Measurements from ENCODE around the gene CCDC57. TPM values are rescaled to one million over a fixed set of nuclear protein-coding genes. Genes with fewer than 3 reads are reported as not detected.

Gene CCDC57
- total RNA-seq, 2 experiments from 2014 or later = 56.6 to 64.2 TPM

DNA sequence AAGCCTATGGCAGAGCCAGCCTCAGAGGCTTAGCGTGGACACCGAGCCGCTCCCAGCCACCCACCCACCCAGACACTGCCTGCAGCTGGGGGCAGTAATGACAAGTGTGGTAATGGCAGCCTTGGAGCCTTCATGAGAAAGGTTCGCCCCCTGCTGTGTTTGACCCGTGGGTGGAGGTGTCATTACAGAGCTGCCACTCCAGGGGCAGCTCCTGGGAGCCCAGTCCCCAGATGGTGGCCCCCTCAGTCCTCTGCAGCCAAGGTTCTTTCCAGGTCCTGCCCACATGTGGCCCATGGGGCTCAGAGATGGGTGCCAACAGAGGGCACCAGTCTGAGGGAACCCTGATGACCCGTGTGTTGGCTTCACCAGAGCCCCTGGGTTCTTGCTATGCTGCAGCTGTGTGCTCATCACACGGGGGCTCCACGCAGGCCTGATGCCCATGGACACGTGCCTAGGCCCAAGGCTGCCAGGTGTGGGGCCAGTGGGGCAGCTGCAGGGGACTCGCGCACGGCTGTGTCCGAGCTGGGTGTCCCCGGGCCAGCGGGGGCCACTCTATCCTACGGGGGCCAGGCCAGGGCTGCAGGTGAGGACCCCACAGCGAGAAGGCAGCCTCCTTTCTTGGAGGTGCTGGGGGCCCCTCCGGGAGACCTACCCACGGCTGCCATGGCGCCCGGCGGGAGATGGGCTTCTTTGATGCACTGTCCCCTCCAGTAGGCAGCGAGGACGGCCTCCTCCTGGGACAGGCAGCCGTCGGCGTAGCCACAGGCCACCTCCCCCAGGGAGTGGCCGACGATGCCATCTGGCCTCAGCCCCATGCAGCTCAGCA is 122.7 kb downstream of the CCDC57 start:
- POLR2A ChIA-PET = interaction anchor here (1.1 to 3.6 kb wide), 3 partner anchors 10 to 64 kb away, joined by 3 to 18 read pairs (median 14); no protein-coding TSS in a partner anchor
- intact Hi-C loops (cut with micrococcal nuclease) = no loop called here

DNA sequence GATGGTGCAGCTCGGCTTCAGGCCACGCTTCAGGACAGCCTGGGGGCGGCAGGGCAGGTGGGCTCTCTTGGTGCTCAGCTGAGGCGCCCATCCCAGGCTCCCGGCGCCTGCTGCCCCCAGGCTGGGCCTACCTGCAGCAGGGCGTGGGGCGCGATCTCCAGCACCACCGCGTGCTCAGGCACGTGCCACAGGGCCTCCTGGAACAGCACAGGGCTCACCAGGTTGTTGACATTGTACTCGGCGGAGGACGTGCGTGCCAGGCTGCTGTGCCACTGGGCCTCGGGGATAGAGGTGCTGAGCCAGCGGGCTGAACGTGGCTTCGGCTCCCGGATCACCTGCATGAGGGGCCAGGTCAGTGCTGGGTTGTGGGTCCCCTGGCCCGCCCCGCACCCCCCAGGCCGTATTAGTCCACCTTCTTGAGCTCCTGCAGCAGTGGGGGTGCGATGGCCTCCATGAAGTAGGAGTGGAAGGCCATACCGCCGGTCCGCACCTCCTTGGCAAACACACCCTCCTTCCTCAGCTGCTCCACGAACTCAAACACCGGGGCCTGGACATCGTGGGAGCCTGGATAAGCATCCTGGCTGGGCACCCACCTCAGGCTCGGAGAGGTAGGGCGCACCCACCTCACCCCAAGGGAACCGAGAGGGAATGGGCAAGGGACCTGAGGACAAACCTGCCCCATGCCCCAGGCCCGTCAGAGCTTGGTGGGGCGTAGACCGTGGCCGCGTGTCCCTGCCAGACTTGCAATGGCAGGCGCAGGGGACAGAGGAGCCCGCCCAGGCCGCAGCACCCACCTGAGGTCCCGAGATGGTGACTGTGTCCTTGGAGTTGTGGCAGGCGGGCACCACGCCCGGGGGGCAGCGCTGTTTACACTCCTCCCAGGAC is 123.6 kb downstream of the CCDC57 start:
- no peaks in the 10 kb centered on the region for H3K27me3 Mint-ChIP-seq
- TF ChIP-seq, protein P1, sequence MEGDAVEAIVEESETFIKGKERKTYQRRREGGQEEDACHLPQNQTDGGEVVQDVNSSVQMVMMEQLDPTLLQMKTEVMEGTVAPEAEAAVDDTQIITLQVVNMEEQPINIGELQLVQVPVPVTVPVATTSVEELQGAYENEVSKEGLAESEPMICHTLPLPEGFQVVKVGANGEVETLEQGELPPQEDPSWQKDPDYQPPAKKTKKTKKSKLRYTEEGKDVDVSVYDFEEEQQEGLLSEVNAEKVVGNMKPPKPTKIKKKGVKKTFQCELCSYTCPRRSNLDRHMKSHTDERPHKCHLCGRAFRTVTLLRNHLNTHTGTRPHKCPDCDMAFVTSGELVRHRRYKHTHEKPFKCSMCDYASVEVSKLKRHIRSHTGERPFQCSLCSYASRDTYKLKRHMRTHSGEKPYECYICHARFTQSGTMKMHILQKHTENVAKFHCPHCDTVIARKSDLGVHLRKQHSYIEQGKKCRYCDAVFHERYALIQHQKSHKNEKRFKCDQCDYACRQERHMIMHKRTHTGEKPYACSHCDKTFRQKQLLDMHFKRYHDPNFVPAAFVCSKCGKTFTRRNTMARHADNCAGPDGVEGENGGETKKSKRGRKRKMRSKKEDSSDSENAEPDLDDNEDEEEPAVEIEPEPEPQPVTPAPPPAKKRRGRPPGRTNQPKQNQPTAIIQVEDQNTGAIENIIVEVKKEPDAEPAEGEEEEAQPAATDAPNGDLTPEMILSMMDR (IDR thresholded peaks at IDR 0.05) = no peak
- POLR2A ChIA-PET = interaction anchor here (1.0 to 3.6 kb wide), 6 partner anchors 8 to 65 kb away, joined by 3 to 18 read pairs (median 6); no protein-coding TSS in a partner anchor
- no peak overlapping the region for H3K4me3 Mint-ChIP-seq
- no peak overlapping the region for H3K27ac Mint-ChIP-seq
- no peak for ATAC-seq
- DNase-seq = no peak
- H3K9me3 Mint-ChIP-seq = no peaks in the 10 kb centered on the region
- intact Hi-C loops (cut with micrococcal nuclease) = no loop called here
- no peaks in the 10 kb centered on the region for H3K4me1 Mint-ChIP-seq (ENCODE audit: low read depth)
- H3K36me3 Mint-ChIP-seq (ENCODE audit: low read depth) = peaks cover 20% of the 10 kb centered on the region
- CTCF ChIA-PET = no interaction called here

More for the DNA sequence above, 122.7 kb downstream of the CCDC57 start:
- H3K36me3 Mint-ChIP-seq (ENCODE audit: low read depth) = peaks cover 18% of the 10 kb centered on the region
- H3K4me3 Mint-ChIP-seq = no peak overlapping the region
- no peaks in the 10 kb centered on the region for H3K4me1 Mint-ChIP-seq (ENCODE audit: low read depth)
- DNase-seq (no peak), ATAC-seq (no peak)
- H3K27me3 Mint-ChIP-seq = no peaks in the 10 kb centered on the region
- H3K9me3 Mint-ChIP-seq = no peaks in the 10 kb centered on the region
- CTCF ChIA-PET = no interaction called here
- no peak overlapping the region for H3K27ac Mint-ChIP-seq
- TF ChIP-seq, protein P1 (IDR thresholded peaks at IDR 0.05) = no peak

DNA sequence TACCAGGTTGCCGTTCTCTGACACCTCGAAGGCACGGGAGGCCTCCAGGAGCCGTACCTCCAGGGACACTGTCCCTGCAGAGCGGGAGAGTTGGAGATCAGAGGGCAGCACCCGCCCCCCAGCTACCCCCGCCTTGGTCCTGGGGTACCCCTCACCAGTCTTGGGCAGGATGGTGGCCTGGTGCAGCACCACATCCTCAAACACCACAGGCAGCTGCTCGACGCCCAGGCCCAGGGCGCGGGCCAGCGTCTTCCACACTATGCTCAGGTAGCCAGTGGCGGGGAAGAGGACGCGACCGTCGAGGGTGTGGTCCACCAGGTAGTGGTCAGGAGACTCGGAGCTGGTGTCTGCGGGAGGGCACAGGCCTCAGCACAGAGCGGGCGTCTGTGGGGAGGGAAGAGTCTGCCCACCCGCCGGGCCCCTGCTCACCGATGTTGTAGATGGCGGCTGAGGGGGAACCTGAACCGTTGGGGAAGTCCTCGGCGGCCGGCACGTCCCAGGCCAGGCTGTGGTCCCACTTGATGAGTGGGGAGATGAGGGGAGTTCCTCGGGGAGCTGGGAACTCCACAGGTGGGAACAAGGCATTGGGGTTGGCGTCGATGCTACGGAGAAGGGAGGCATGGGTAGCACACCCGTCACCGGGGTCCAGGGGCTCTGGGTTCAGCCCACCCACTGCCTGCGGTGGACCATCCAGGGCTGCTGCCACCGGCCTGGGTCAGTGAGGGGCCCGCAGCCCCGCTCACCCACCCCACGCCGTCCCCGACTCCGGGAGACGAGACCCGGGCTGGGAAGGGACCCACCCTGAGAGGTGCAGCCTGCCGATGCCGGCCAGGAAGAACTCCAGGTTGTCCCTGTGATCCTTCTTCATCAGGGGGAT is 124.4 kb downstream of the CCDC57 start:
- peaks cover 18% of the 10 kb centered on the region for H3K36me3 Mint-ChIP-seq (ENCODE audit: low read depth)
- no peaks in the 10 kb centered on the region for H3K27me3 Mint-ChIP-seq
- ChIA-PET CTCF (no interaction called here), POLR2A (interaction anchor here (1.0 to 3.6 kb wide), 8 partner anchors 8 to 29 kb away, joined by 3 to 18 read pairs (median 6); partner anchors contain the start of gene DUS1L)
- H3K9me3 Mint-ChIP-seq = no peaks in the 10 kb centered on the region
- no peaks in the 10 kb centered on the region for H3K4me1 Mint-ChIP-seq (ENCODE audit: low read depth)
- ATAC-seq = no peak
- H3K27ac Mint-ChIP-seq = no peak overlapping the region
- DNase-seq = no peak
- TF ChIP-seq, protein P1 (IDR thresholded peaks at IDR 0.05) = no peak
- intact Hi-C loops (cut with micrococcal nuclease) = no loop called here
- H3K4me3 Mint-ChIP-seq = no peak overlapping the region

DNA sequence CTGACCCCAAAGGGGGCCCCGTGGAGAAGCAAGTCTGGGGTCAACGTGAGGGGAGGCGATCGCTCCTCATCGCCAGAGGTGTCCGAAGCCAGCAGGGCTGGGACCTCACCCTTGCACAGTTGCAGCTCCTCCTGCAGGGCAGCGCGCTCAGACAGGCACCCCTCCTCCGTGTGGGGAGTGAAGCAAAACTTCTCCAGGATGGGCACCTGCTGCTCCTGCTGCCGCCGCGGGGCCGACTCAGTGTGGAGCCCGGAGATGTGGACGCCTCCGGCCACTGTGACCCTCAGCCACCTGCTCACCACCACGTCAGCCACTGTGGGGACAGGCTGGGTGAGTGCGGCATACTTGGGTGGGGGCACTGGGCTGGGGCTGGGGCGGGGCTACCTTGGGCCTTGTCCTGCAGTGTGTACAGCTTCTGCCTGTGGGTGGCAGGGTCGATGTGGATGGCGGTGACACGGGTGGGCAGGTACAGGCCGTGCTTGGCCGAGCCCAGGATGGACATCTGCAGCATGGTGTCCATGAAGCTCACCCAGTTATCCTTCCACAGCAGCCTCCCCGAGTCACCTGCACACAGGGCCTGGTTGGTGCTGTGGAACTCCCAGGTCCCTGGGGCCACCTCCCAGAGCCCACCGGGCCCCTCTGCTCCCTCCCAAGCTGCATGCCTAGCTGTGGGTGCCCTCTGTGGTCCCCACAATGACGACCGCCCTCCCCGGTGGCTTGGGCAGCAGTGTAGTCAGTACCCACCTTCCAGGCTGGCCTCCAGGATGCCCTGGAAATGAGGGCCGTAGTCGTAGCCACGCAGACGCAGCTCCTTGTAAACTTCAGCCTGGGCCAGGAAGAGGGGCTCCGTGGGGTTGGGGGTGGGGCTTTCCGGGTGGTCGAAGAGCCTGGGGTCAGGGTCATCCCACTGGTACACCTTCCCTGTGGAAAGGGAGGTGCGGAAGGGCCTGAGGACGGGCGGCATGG is 125.4 kb downstream of the CCDC57 start:
- H3K36me3 Mint-ChIP-seq (ENCODE audit: low read depth) = peaks cover 17% of the 10 kb centered on the region
- CTCF ChIA-PET = no interaction called here
- intact Hi-C loops (cut with micrococcal nuclease) = no loop called here
- ATAC-seq = no peak
- H3K9me3 Mint-ChIP-seq = no peaks in the 10 kb centered on the region
- DNase-seq = no peak
- TF ChIP-seq, protein P1 (IDR thresholded peaks at IDR 0.05) = no peak
- H3K27ac Mint-ChIP-seq = no peak overlapping the region
- H3K27me3 Mint-ChIP-seq = no peaks in the 10 kb centered on the region
- H3K4me3 Mint-ChIP-seq = no peak overlapping the region
- H3K4me1 Mint-ChIP-seq (ENCODE audit: low read depth) = no peaks in the 10 kb centered on the region
- POLR2A ChIA-PET = interaction anchor here (0.8 to 1.8 kb wide), 6 partner anchors 9 to 459 kb away, joined by 3 to 8 read pairs (median 4); partner anchors contain the start of gene DUS1L

All from activated CD8-positive, alpha-beta T cell treated with anti-CD3 and anti-CD28 coated beads for 36 hours (primary cell).